Measurements from ENCODE around the gene AUP1.
"Not testable (repeated sequence)": the region's sequence is repeated elsewhere in the genome, so short reads cannot be mapped to it uniquely, and the experiment has no call there.

The AUP1 gene, protein sequence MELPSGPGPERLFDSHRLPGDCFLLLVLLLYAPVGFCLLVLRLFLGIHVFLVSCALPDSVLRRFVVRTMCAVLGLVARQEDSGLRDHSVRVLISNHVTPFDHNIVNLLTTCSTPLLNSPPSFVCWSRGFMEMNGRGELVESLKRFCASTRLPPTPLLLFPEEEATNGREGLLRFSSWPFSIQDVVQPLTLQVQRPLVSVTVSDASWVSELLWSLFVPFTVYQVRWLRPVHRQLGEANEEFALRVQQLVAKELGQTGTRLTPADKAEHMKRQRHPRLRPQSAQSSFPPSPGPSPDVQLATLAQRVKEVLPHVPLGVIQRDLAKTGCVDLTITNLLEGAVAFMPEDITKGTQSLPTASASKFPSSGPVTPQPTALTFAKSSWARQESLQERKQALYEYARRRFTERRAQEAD

DNA sequence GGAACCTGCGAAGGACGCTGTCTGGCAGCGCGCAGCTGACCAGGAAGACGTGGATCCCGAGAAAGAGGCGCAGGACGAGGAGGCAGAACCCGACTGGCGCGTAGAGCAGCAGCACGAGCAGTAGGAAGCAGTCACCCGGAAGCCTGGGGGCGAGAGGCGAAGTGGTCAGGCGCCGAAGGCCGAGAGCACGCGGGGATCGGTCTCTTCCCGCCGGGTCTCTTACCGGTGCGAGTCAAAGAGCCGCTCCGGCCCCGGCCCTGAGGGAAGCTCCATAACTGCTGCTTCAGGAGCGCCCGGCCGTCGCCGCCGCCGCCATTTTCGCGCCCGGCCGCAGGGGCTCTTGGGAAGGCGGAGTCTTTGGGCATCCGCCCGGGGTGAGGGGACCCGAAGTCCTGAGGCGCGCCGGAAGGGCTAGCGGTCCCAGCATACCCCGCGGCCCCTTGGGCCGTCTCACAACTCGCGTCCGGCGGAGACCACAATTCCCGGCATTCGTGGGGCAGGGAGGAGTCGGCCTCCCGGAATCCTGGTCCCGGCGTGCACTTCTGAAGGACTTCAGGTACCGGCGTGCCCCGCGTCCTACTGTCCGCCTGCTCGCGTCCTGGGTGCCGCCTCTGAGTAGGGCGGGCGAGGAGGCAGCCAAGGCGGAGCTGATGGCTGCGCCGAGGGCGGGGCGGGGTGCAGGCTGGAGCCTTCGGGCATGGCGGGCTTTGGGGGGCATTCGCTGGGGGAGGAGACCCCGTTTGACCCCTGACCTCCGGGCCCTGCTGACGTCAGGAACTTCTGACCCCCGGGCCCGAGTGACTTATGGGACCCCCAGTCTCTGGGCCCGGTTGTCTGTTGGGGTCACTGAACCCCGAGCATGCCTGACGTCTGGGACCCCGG is at the start of gene AUP1, which contains the start of gene HTRA2:
Gene AUP1, minus strand, starts transcription at position 350 of the 882 bp plus-strand sequence. Its CDS starts 77 bp downstream, at position 273.
Gene HTRA2, plus strand, starts transcription at position 577 of the 882 bp plus-strand sequence. Its CDS starts 74 bp downstream, at position 651.
- peak; percentile 73 for DNase-seq (ENCODE audit: low read depth)

DNA sequence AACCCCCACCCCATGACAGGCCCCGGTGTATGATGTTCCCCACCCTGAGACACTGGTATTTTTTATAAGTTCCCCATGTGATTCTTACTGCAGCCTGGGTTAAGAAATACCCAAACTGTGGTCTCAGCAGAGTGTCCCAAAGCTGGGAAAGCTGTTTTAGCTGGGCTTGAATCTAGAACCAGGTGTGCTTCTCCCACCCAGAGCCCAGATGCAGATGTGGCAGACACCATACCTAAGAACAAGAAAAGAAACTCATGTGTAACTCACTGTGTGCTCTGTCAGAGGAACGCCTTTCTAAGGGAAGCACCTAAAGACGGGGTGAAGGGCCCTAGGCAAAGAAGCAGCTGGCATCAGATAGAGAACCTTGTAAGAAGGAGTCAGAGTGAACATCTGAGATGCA is 48.9 kb upstream of the AUP1 start:
- no peak for DNase-seq (ENCODE audit: low read depth)

DNA sequence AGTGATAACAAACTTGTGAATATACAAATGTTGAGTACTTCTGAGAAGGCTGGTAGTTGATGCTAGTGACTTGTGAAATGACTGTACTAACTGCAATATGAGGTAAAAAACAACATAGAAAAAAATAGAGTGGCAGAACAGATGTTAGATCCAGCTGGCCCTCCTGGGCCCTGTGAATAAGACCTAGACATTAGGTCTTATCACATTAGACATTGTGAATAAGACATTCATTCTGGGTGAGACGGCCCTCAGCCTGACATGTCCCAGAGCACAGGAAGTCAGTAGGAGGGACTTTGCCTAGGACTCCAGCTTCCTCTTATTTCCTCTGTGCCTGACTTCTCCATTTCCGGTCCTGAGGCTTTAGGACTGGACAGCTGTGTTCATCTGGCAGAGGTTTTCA is 47.9 kb upstream of the AUP1 start:
- no peak for DNase-seq (ENCODE audit: low read depth)

DNA sequence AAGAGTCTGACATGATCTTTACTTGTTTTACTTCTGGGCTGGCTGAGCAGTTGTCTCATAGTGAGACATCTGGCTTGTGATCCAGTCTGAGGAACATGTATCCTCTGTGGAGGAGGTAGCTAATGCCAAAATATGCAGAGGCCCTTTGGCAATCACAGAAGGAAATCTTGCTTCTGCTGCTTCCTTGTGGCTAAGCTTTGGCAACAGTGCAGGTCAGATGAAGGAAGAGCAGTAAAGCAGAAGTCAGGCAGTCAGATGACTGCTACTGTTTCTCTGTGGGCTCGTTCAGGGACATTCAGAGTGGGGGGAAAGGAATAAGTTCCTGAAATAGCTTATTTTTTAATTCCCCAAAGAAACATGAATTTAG is 47.3 kb upstream of the AUP1 start:
- no peak for DNase-seq (ENCODE audit: low read depth)

- DNase-seq (ENCODE audit: low read depth): no peak
Observed at GRCh38 chr2:74576211-74576862, 46.8 kb upstream of the AUP1 start.

DNA sequence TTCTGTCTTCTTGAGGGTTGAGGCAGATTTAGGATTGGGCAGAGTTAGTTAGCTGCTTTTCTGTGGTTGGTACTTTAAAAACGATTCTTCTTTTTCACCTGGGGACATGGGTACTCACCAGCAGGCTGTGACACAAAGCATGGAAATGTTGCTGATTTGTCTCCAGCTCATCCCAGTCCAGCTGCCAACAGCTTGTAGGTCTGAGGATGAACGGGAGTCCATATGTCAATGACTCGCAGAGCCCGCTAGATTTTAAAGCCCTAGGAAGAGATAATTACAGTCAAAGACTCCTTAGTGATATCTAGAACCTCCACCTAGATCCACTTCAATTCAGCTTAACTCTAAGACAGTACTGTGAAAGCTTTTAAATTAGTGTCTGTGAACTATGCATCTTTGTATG is 45.8 kb upstream of the AUP1 start:
- DNase-seq (ENCODE audit: low read depth): no peak

GRCh38 chr2:74573747-74574562 is 44.4 kb upstream of the AUP1 start:
- DNase-seq (ENCODE audit: low read depth): no peak

- DNase-seq (ENCODE audit: low read depth): no peak
Observed at GRCh38 chr2:74572178-74572925, 42.8 kb upstream of the AUP1 start.

DNA sequence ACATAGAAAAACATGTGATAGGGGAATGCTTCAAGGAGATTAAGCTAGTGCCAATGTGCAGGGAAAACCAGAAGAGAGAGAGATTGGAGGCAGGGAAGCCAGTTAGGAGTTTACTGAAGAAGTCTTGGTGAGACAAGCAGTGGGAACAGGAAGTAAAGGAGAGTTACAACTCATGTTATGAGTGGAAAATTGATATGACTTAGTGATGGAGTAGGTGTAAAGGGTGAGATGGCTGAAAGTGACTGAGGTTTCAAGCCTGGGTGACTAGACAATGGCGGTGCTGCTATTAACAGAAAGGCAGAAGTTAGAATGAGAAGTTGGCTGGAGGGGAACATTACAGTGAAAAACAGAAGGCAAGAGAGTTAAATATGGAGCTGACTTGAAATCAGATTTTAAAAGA is 41.6 kb upstream of the AUP1 start:
- no peak for DNase-seq (ENCODE audit: low read depth)

- DNase-seq (ENCODE audit: low read depth): no peak
Observed at GRCh38 chr2:74569686-74570085, 40.2 kb upstream of the AUP1 start.

DNA sequence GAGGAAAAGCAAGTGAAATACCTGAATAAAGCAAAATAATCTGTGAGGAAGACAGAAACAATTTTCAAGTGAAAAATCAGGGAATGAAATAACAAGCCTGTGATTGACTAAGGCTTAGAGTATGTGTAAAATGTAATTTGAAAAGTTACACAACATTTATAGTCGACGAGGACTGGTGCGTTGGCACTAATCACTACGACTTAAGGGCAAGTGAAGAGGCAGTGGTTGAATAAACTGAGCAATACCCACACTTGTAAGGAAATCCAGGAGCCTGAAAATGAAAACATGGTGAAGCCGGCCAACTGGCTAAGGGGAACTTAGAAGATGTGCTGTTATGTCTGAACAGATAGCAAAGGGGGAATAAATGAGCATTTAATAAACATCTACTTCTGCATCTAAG is 38.4 kb upstream of the AUP1 start:
- no peak for DNase-seq (ENCODE audit: low read depth)

DNA sequence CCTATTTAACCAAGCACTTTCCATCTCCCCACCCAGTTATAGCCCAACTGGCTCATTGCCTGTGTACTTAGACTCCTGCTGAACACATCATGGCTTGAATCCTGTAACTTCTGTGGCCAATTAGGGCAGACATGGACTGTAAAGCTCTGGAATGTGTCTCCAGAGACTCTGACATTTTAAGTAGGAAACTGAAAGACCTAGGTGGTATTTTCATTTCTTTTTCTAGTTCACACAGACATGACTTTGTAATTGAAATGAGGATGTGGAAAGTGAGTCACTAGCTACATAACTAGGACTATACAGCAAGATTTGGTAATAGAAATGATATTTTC is 37.2 kb upstream of the AUP1 start:
- DNase-seq (ENCODE audit: low read depth): no peak

GRCh38 chr2:74566076-74566753 is 36.7 kb upstream of the AUP1 start:
- DNase-seq (ENCODE audit: low read depth): no peak

DNA sequence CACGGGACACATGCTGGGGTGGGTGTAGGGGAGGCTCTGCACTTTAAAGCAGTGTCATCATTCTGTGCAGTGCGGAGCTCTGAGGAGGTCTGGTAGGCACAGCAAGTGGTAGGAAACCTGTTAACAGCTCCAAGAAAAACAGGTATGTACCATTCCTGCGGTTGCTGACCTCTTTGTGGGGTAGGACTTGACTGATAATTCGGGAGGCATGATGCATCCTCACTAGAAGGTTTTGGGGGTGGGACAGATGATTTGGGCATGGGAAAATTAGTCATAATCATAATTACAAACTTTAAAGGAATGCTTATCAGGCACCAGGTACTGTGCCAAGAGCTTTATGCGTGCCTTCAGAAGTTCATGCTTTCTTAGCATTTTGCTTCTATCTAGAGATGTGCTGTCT is 34.7 kb upstream of the AUP1 start:
- no peak for DNase-seq (ENCODE audit: low read depth)

- no peak for DNase-seq (ENCODE audit: low read depth)
Observed at GRCh38 chr2:74562126-74562775, 32.7 kb upstream of the AUP1 start.

GRCh38 chr2:74561022-74561421 is 31.5 kb upstream of the AUP1 start:
- DNase-seq (ENCODE audit: low read depth): not testable (repeated sequence)

DNA sequence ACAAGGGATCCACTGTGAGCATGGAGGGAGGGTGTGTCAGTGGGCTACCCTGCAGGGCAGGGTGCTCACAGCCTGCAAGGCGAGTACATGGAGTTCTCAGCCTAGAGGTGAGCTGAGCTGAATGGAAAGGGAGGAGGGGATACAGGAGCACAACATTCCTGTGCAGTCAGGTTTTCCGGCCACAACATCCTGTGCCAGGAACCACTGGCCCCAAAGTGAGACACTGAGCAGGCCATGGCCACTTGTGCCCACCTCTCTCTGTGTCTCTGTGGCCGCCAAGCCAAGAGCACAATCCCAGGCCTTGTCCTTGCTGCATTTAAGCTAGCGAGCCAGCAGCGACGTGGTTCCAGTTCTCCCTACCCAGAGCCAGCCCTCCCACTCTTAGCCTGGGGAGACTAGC is 31.1 kb upstream of the AUP1 start:
- DNase-seq (ENCODE audit: low read depth): no peak

DNA sequence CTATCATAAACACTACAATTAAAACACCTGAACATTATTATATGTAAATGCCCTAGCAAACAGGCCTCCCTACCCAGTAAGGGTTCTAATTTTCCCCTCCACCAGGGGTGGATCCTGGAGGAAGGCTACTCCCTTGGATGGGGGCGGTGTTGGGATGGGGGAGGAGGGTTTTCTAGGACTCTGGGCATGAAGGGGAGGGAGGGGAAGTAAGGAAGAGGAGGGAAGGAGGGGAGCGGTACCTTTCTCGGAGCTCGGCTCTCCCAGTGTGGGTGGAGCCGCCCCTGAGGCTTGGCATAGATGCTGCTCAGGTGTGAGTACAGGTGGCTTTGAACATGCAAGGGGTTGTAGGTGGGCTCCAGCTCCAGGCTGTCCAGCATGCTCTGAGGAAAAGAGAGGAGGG is 30.4 kb upstream of the AUP1 start:
- no peak for DNase-seq (ENCODE audit: low read depth)

GRCh38 chr2:74558284-74559230 is 29.1 kb upstream of the AUP1 start:
- DNase-seq (ENCODE audit: low read depth): no peak

All from activated T-helper 1 cell treated with Interleukin-2 at 50 U/mL for 16 hours (primary cell).